Ectodermal cell (in vitro differentiated cells): ENCODE data around the gene RAPGEF2.

Experiments
- H3K27ac ChIP-seq: 2 replicates; pipeline ENCODE4 v1.7.0; 2013; ENCODE audit warnings: mild to moderate bottlenecking, low read depth, low read length; ENCODE audit not compliant: insufficient read depth, poor library complexity, severe bottlenecking
- H3K27me3 ChIP-seq: 2 replicates; pipeline ENCODE4 v1.7.0; 2013; ENCODE audit warnings: mild to moderate bottlenecking, low read length; ENCODE audit not compliant: insufficient read depth, control insufficient read depth, poor library complexity, severe bottlenecking
- H3K36me3 ChIP-seq: one replicate; pipeline ENCODE4 v1.7.0; 2013; ENCODE audit warnings: low read length; ENCODE audit not compliant: control insufficient read depth, insufficient read depth
- H3K4me1 ChIP-seq: one replicate; pipeline ENCODE4 v1.7.0; 2013; ENCODE audit warnings: low read length; ENCODE audit not compliant: control insufficient read depth, insufficient read depth
- H3K4me3 ChIP-seq: 2 replicates; pipeline ENCODE4 v1.7.0; 2013; ENCODE audit warnings: low read depth, low read length, control low read depth; ENCODE audit not compliant: insufficient read depth
- H3K9me3 ChIP-seq: 2 replicates; pipeline ENCODE4 v1.7.0; 2013; ENCODE audit warnings: mild to moderate bottlenecking, low read length, moderate library complexity; ENCODE audit not compliant: control insufficient read depth
- WGBS, 2 experiments: methylation state at CpG; one replicate each; pipeline ENCODE4 v1.1.7; 2013; ENCODE audit warnings: missing lambda C conversion rate in 2 of 2; 5-methylcytosine and 5-hydroxymethylcytosine counted together

RAPGEF2 gene

GRCh38 chr4:159279084-159279483 is 176.2 kb downstream of the RAPGEF2 start:
- Histone ChIP-seq H3K9me3 (no peaks in the 10 kb centered on the region), H3K36me3 (no peaks in the 10 kb centered on the region), H3K27me3 (no peaks in the 10 kb centered on the region), H3K4me3 (no peak overlapping the region), H3K27ac (no peak overlapping the region), H3K4me1 (no peaks in the 10 kb centered on the region)
- 95 to 97% methylated on average over 5 to 6 of the region's 6 CpGs for WGBS, 2 experiments

GRCh38 chr4:159280442-159281172 is 177.7 kb downstream of the RAPGEF2 start:
- Histone ChIP-seq H3K9me3 (no peaks in the 10 kb centered on the region), H3K4me1 (no peaks in the 10 kb centered on the region), H3K27ac (no peak overlapping the region), H3K4me3 (no peak overlapping the region), H3K27me3 (no peaks in the 10 kb centered on the region), H3K36me3 (no peaks in the 10 kb centered on the region)
- 96 to 97% methylated on average over 11 of the region's 13 CpGs for WGBS, 2 experiments

GRCh38 chr4:159281771-159282170 is 178.9 kb downstream of the RAPGEF2 start:
- WGBS, 2 experiments, result 92 to 100% methylated on average over 2 of the region's 2 CpGs
- no peak overlapping the region for H3K27ac ChIP-seq
- H3K9me3 ChIP-seq, result no peaks in the 10 kb centered on the region
- no peaks in the 10 kb centered on the region for H3K36me3 ChIP-seq
- H3K4me1 ChIP-seq, result no peaks in the 10 kb centered on the region
- no peaks in the 10 kb centered on the region for H3K27me3 ChIP-seq
- no peak overlapping the region for H3K4me3 ChIP-seq

- Histone ChIP-seq H3K36me3 (no peaks in the 10 kb centered on the region), H3K4me1 (no peaks in the 10 kb centered on the region), H3K27me3 (no peaks in the 10 kb centered on the region), H3K27ac (no peak overlapping the region), H3K4me3 (no peak overlapping the region), H3K9me3 (no peaks in the 10 kb centered on the region)
- 88 to 93% methylated on average over 4 to 5 of the region's 5 CpGs for whole genome bisulfite sequencing, 2 experiments
These were observed 179.4 kb downstream of the RAPGEF2 start for GRCh38 chr4:159282329-159282728.

- Histone ChIP-seq H3K36me3 (no peaks in the 10 kb centered on the region), H3K27ac (no peak overlapping the region), H3K4me3 (no peak overlapping the region), H3K9me3 (no peaks in the 10 kb centered on the region), H3K4me1 (no peaks in the 10 kb centered on the region), H3K27me3 (no peaks in the 10 kb centered on the region)
- 40% methylated on average over 2 of the region's 2 CpGs; no CpG with 5 or more reads in 1 of the 2 experiments for WGBS, 2 experiments
These were observed 180.1 kb downstream of the RAPGEF2 start for GRCh38 chr4:159282944-159283343.

- Histone ChIP-seq H3K27ac (no peak overlapping the region), H3K9me3 (no peaks in the 10 kb centered on the region), H3K4me1 (no peaks in the 10 kb centered on the region), H3K27me3 (no peaks in the 10 kb centered on the region), H3K4me3 (no peak overlapping the region), H3K36me3 (no peaks in the 10 kb centered on the region)
- WGBS, 2 experiments, result 50 to 52% methylated on average over 1 of the region's 1 CpG
These were observed 180.8 kb downstream of the RAPGEF2 start for GRCh38 chr4:159283696-159284095.

GRCh38 chr4:159284113-159284512 is 181.2 kb downstream of the RAPGEF2 start:
- 80 to 81% methylated on average over 4 of the region's 4 CpGs for WGBS, 2 experiments
- no peak overlapping the region for H3K27ac ChIP-seq
- H3K4me3 ChIP-seq, result no peak overlapping the region
- H3K9me3 ChIP-seq, result no peaks in the 10 kb centered on the region
- no peaks in the 10 kb centered on the region for H3K27me3 ChIP-seq
- H3K4me1 ChIP-seq, result no peaks in the 10 kb centered on the region
- H3K36me3 ChIP-seq, result no peaks in the 10 kb centered on the region

- 92% methylated on average over 6 of the region's 6 CpGs for WGBS, 2 experiments
- Histone ChIP-seq H3K27me3 (no peaks in the 10 kb centered on the region), H3K36me3 (no peaks in the 10 kb centered on the region), H3K4me1 (no peaks in the 10 kb centered on the region), H3K4me3 (no peak overlapping the region), H3K27ac (no peak overlapping the region), H3K9me3 (no peaks in the 10 kb centered on the region)
These were observed 181.9 kb downstream of the RAPGEF2 start for GRCh38 chr4:159284733-159285132.

GRCh38 chr4:159287767-159288166 is 184.9 kb downstream of the RAPGEF2 start:
- no peak overlapping the region for H3K27ac ChIP-seq

GRCh38 chr4:159289682-159290081 is 186.8 kb downstream of the RAPGEF2 start:
- H3K27me3 ChIP-seq, result no peaks in the 10 kb centered on the region
- H3K36me3 ChIP-seq, result no peaks in the 10 kb centered on the region
- H3K9me3 ChIP-seq, result no peaks in the 10 kb centered on the region
- no peak overlapping the region for H3K4me3 ChIP-seq
- WGBS, 2 experiments, result 91 to 97% methylated on average over 1 to 3 of the region's 3 CpGs
- H3K4me1 ChIP-seq, result no peaks in the 10 kb centered on the region
- no peak overlapping the region for H3K27ac ChIP-seq

More at GRCh38 chr4:159287767-159288166, 184.9 kb downstream of the RAPGEF2 start:
- no peaks in the 10 kb centered on the region for H3K27me3 ChIP-seq
- 100% methylated on average over 1 of the region's 1 CpG; no CpG with 5 or more reads in 1 of the 2 experiments for WGBS, 2 experiments
- H3K4me1 ChIP-seq, result no peaks in the 10 kb centered on the region
- H3K36me3 ChIP-seq, result no peaks in the 10 kb centered on the region
- no peak overlapping the region for H3K4me3 ChIP-seq
- H3K9me3 ChIP-seq, result no peaks in the 10 kb centered on the region
